Neural progenitor cell (in vitro differentiated cells): ENCODE measurements around the gene PVALB. TPM values are rescaled to one million over a fixed set of nuclear protein-coding genes. Genes with fewer than 3 reads are reported as not detected.

Experiments used
- DNase-seq: peaks from one replicate; pipeline ENCODE4 v3.0.0-alpha.2; 2016; ENCODE audit warnings: low spot score
- H2AFZ ChIP-seq: fragments of 200-600 bp; sonication (generic); replicated peaks from 2 replicates; pipeline ENCODE4 v1.6.1; 2016; ENCODE audit warnings: antibody characterized with exemption
- H3F3A ChIP-seq: fragments of 200-600 bp; sonication (generic); 2 replicates; pipeline ENCODE4 v1.6.1; 2016; ENCODE audit warnings: antibody characterized with exemption, low read depth
- H3K27ac ChIP-seq: fragments of 200-600 bp; sonication (generic); 2 replicates; pipeline ENCODE4 v1.5.1; 2016; ENCODE audit warnings: mild to moderate bottlenecking
- H3K27me3 ChIP-seq: fragments of 200-600 bp; sonication (generic); 2 replicates; pipeline ENCODE4 v1.6.1; 2016; ENCODE audit warnings: mild to moderate bottlenecking, moderate library complexity
- H3K36me3 ChIP-seq: fragments of 200-600 bp; sonication (generic); 2 replicates; pipeline ENCODE4 v1.5.1; 2016
- H3K4me1 ChIP-seq: fragments of 200-600 bp; sonication (generic); 2 replicates; pipeline ENCODE4 v1.6.1; 2016; ENCODE audit warnings: mixed run types
- H3K4me2 ChIP-seq: fragments of 200-600 bp; sonication (generic); 2 replicates; pipeline ENCODE4 v1.6.1; 2016
- H3K4me3 ChIP-seq: fragments of 200-600 bp; sonication (generic); 2 replicates; pipeline ENCODE4 v1.5.1; 2016
- H3K79me2 ChIP-seq: fragments of 200-600 bp; sonication (generic); 2 replicates; pipeline ENCODE4 v1.6.1; 2016; ENCODE audit warnings: low read depth
- H3K9ac ChIP-seq: fragments of 200-600 bp; sonication (generic); 2 replicates; pipeline ENCODE4 v1.6.1; 2016
- H3K9me3 ChIP-seq: fragments of 200-600 bp; sonication (generic); 2 replicates; pipeline ENCODE4 v1.5.1; 2016; ENCODE audit warnings: low read depth
- H4K20me1 ChIP-seq: fragments of 200-600 bp; sonication (generic); 2 replicates; pipeline ENCODE4 v1.6.1; 2016; ENCODE audit warnings: low read depth
- H3K27ac Mint-ChIP-seq: 3 replicates; pipeline ENCODE4 v1.8.0; 2021; ENCODE audit warnings: mixed read lengths
- H3K27me3 Mint-ChIP-seq: 2 replicates; pipeline ENCODE4 v1.8.0; 2022; ENCODE audit warnings: low read depth, mild to moderate bottlenecking, inconsistent platforms, moderate library complexity, mixed read lengths; ENCODE audit not compliant: insufficient read depth
- H3K36me3 Mint-ChIP-seq: 3 replicates; pipeline ENCODE4 v1.8.0; 2021; ENCODE audit warnings: mixed read lengths
- H3K4me1 Mint-ChIP-seq: 3 replicates; pipeline ENCODE4 v1.8.0; 2021; ENCODE audit warnings: mixed read lengths
- H3K4me3 Mint-ChIP-seq: 3 replicates; pipeline ENCODE4 v1.8.0; 2021; ENCODE audit warnings: mild to moderate bottlenecking, moderate library complexity, mixed read lengths
- H3K9me3 Mint-ChIP-seq: 3 replicates; pipeline ENCODE4 v1.8.0; 2020; ENCODE audit warnings: mixed read lengths
- CTCF ChIP-seq: fragments of 200-600 bp; sonication (generic); IDR thresholded peaks from 2 replicates; pipeline ENCODE4 v1.5.1; 2017; ENCODE audit warnings: antibody characterized with exemption, mild to moderate bottlenecking
- EZH2 ChIP-seq: fragments of 200-600 bp; sonication (generic); IDR thresholded peaks from 2 replicates; pipeline ENCODE4 v1.6.1; 2017; ENCODE audit warnings: antibody characterized with exemption, mild to moderate bottlenecking, moderate library complexity
- EZH2phosphoT487 ChIP-seq: fragments of 200-600 bp; sonication (generic); IDR thresholded peaks from 2 replicates; pipeline ENCODE4 v1.6.1; 2017; ENCODE audit warnings: antibody characterized with exemption
- total RNA-seq: library from RNA; depleted of rRNA; stranded (reverse); fragments of >200 nt; gene quantifications from 2 replicates; pipeline ENCODE4 v1.2.3, GENCODE V29; 2015; ENCODE audit warnings: low replicate concordance

Gene PVALB
- total RNA-seq, 1 donor from 2014 or later, result not detected

- no peak for DNase-seq
- Histone ChIP-seq H3K4me3 (no peak overlapping the region), H3K79me2 (no peaks in the 10 kb centered on the region), H4K20me1 (no peaks in the 10 kb centered on the region), H3K27ac (no peak overlapping the region), H3K4me2 (no peak overlapping the region), H3K9me3 (no peaks in the 10 kb centered on the region), H3F3A (no peaks in the 10 kb centered on the region), H2AFZ (no peak overlapping the region), H3K9ac (no peak overlapping the region), H3K4me1 (no peaks in the 10 kb centered on the region), H3K36me3 (no peaks in the 10 kb centered on the region), H3K27me3 (no peaks in the 10 kb centered on the region)
- TF ChIP-seq CTCF (no peak), EZH2phosphoT487 (no peak), EZH2 (no peak)
- H3K9me3 Mint-ChIP-seq, result no peaks in the 10 kb centered on the region
- H3K27ac Mint-ChIP-seq, result no peak overlapping the region
- H3K4me1 Mint-ChIP-seq, result peaks cover 4% of the 10 kb centered on the region
- peaks cover 12% of the 10 kb centered on the region for H3K36me3 Mint-ChIP-seq
- H3K4me3 Mint-ChIP-seq, result no peak overlapping the region
- peaks cover 4% of the 10 kb centered on the region for H3K27me3 Mint-ChIP-seq
These were observed 52.8 kb downstream of the PVALB start for GRCh38 chr22:36764060-36764459.

GRCh38 chr22:36763576-36763975 is 53.3 kb downstream of the PVALB start:
- no peaks in the 10 kb centered on the region for H3K27me3 ChIP-seq
- no peaks in the 10 kb centered on the region for H3K79me2 ChIP-seq
- H4K20me1 ChIP-seq, result no peaks in the 10 kb centered on the region
- Mint-ChIP-seq H3K4me1 (peaks cover 4% of the 10 kb centered on the region), H3K36me3 (peaks cover 12% of the 10 kb centered on the region), H3K9me3 (no peaks in the 10 kb centered on the region), H3K27ac (no peak overlapping the region), H3K27me3 (peaks cover 3% of the 10 kb centered on the region), H3K4me3 (no peak overlapping the region)
- no peak overlapping the region for H3K4me2 ChIP-seq
- no peak overlapping the region for H3K4me3 ChIP-seq
- no peaks in the 10 kb centered on the region for H3K9me3 ChIP-seq
- TF ChIP-seq CTCF (no peak), EZH2 (no peak), EZH2phosphoT487 (no peak)
- no peak overlapping the region for H3K9ac ChIP-seq
- no peaks in the 10 kb centered on the region for H3K36me3 ChIP-seq
- DNase-seq, result no peak
- H3F3A ChIP-seq, result no peaks in the 10 kb centered on the region
- no peak overlapping the region for H2AFZ ChIP-seq
- no peaks in the 10 kb centered on the region for H3K4me1 ChIP-seq
- H3K27ac ChIP-seq, result no peak overlapping the region

GRCh38 chr22:36762687-36763260 is 54.1 kb downstream of the PVALB start:
- Mint-ChIP-seq H3K4me1 (peaks cover 3% of the 10 kb centered on the region), H3K9me3 (no peaks in the 10 kb centered on the region), H3K36me3 (peaks cover 12% of the 10 kb centered on the region), H3K4me3 (no peak overlapping the region), H3K27ac (no peak overlapping the region), H3K27me3 (peaks cover 3% of the 10 kb centered on the region)
- Histone ChIP-seq H3K27me3 (no peaks in the 10 kb centered on the region), H2AFZ (no peak overlapping the region), H3K36me3 (no peaks in the 10 kb centered on the region), H3K79me2 (no peaks in the 10 kb centered on the region), H3F3A (no peaks in the 10 kb centered on the region), H3K4me1 (no peaks in the 10 kb centered on the region), H3K9ac (no peak overlapping the region), H4K20me1 (no peaks in the 10 kb centered on the region), H3K4me3 (no peak overlapping the region), H3K4me2 (no peak overlapping the region), H3K9me3 (no peaks in the 10 kb centered on the region), H3K27ac (no peak overlapping the region)
- TF ChIP-seq EZH2phosphoT487 (no peak), EZH2 (no peak), CTCF (no peak)
- no peak for DNase-seq
